GM21367 (cell line): ENCODE data around the gene NFE2L2.
"Not testable (repeated sequence)": the region's sequence is repeated elsewhere in the genome, so short reads cannot be mapped to it uniquely, and the experiment has no call there.

ENCODE experiments used
- ATAC-seq: cut with Tn5 transposase; IDR thresholded peaks from one replicate; pipeline ENCODE4 v1.9.1; 2021; ENCODE audit not compliant: unreplicated experiment

The NFE2L2 gene

DNA sequence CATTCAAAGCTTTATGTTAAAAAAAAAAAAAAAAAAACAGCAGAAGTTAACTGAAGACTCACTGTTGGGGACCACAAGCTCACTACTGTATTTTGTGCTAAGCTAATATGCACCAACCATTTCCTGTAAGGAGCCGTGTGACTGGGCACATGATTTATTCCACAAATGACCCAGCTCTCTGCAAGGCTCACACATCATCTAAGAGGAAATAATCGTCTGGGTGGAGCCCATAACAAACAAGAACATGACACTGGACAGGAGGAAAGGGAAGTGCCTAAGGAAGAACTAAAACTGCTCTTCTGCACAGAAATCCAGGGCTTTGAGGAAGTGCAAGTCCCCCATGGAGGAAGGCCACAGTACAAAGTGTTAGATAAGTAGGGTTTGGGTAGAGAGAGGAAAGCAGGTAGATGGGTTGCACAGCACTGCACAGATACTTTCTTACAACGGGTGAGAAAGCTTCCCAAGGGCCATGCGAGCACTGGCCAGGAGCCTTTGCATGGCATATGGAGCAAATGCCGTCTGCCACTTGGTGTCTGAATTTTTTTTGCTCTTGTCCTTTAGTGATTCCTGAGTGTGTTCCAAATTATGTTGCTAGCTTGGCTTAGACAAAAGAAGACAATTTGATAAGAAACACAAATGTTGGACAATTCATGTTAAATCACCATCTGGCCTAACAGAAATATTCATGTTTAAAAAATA is 24.4 kb downstream of the NFE2L2 start:
- ATAC-seq, result no peak

GRCh38 chr2:177239053-177239452 is 25.5 kb downstream of the NFE2L2 start:
- ATAC-seq, result no peak

GRCh38 chr2:177237932-177238331 is 26.6 kb downstream of the NFE2L2 start:
- no peak for ATAC-seq

GRCh38 chr2:177235855-177236437 is 28.6 kb downstream of the NFE2L2 start:
- no peak for ATAC-seq

DNA sequence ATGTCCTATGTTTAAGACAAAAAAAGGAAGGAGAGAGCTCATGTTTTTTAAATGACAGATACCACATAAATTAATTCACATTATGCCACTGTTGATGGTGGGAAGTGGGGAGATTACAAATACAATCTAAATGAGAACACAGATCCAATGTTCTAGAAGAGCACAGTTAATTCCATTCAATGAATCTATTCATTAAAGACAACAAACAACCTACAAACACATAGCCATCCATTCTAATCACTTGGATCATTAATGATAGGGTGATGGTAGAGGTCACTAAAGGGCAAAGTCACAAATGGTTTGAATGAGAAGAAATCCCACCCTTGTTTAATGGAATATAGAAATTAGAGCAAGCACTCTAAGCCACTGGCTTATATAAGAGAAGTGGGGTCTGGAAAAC is 30.3 kb downstream of the NFE2L2 start:
- ATAC-seq, result no peak

DNA sequence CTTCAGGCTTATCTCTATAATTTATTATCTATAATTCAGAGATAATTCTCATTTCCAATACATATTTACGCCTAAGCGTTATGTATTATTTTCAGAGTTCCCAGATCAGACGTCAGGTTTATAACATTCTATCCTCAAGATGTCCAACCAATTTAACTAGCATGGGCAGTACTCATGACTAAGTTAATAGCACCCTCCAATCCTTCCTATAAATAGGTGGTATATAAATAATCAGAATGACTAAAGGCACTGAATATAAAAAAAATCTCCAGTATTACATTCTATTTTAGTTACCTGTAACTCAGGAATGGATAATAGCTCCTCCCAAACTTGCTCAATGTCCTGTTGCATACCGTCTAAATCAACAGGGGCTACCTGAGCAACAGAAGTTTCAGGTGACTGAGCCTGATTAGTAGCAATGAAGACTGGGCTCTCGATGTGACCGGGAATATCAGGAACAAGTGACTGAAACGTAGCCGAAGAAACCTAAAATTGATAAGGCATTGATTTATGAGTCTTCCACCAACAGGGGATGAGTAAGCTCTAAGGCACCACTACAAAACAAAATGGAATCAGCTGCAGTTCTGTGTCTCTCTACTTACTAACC is 32.3 kb downstream of the NFE2L2 start:
- ATAC-seq, result no peak

GRCh38 chr2:177231270-177231669 is 33.3 kb downstream of the NFE2L2 start:
- ATAC-seq, result no peak

- no peak for ATAC-seq
Observed at GRCh38 chr2:177229442-177230242, 34.9 kb downstream of the NFE2L2 start.

- ATAC-seq, result no peak
Observed at GRCh38 chr2:177225965-177226360, 38.6 kb downstream of the NFE2L2 start.

- not testable (repeated sequence) for ATAC-seq
Observed at GRCh38 chr2:177223436-177223835, 41.1 kb downstream of the NFE2L2 start.

DNA sequence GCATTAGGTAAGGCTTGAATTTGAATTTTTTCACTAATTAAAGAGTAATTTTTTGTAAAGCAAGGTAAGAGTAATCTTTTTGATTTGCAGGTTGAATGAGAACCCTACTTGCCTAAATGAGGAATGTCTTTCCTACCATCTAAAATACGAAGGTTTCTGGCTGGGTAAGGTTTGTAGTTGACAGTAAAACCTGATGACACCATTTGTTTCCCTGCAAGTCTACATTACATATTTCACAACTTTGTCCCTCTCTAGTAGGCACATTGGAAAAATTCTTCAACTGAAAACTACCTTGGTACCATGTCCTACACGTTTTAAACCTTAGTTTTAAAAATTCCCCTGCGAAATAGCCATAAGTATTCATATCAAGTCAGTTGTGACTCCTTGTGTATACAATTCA is 42.6 kb downstream of the NFE2L2 start:
- ATAC-seq, result no peak

- no peak for ATAC-seq
Observed at GRCh38 chr2:177221534-177221933, 43.0 kb downstream of the NFE2L2 start.

- not testable (repeated sequence) for ATAC-seq
Observed at GRCh38 chr2:177219787-177220186, 44.7 kb downstream of the NFE2L2 start.

DNA sequence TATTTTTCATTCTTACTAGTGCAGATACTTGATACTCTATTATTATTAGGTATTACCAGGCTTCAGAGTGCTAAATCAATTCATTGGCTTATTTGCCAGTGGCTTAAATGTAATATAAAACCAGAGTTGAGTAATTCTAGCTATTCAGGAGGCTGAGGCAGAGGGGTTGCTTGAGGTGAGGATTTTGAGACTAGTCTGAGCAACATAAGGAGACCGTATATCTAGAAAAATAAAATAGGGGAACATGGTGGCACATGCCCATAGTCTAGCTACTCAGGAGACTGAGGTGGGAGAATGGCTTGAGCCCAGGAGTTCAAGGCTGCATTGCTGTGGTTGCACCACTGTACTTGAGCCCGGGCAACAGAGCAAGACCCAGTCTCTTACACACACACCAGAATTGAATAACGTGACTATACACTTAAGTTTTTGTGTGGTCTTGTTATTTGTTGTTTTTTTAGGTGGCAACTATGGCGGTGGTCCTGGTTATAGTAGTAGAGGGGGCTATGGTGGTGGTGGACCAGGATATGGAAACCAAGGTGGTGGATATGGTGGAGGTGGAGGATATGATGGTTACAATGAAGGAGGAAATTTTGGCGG is 47.2 kb downstream of the NFE2L2 start:
- no peak for ATAC-seq

DNA sequence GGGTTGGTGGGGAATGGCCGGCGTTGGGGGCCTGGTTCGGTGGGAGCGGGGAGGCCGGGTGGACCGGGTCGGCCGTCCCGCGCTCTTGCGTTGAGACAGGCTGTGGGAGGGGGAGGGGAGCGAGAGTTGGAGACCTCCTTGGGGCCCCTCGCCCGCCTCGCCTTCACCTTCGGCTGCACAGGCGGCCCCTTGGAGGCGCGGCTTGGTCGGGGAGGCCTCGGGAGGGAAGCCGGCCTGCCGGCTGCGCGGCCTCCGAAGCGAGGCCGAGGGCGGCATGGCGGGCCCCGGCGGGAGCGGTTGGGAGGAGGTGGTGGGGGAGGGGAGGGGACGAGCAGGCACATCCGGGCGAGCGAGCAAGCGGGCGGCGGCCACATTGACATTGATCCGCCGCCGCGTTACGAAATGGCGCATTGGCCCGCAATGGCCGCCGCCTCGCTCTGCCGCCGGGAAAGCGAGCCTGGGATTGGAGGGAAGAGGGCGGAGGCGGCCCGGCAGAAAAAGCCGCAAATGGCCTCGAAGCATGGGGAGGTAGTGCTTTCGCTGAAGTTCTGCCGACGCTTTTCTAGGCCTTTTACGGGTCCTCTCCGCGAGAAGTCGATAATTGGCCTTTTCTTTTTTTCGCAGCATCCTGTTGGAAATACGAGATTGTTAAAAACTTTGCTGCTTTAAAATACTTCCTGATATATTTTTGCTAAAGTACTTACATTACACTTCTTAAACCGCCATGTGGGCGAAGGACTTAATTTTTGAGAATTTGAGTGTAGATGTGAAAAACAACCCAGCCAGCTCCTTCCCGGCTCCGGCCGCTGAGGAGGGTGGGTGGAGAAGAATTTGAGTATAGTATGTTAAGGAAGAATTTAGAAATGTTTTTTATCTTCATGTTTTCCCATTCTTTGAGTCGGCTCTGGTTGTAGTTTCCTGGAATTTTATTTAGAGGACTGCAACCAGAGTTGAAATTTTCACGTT is 51.4 kb downstream of the NFE2L2 start:
- peak; percentile 37 for ATAC-seq

DNA sequence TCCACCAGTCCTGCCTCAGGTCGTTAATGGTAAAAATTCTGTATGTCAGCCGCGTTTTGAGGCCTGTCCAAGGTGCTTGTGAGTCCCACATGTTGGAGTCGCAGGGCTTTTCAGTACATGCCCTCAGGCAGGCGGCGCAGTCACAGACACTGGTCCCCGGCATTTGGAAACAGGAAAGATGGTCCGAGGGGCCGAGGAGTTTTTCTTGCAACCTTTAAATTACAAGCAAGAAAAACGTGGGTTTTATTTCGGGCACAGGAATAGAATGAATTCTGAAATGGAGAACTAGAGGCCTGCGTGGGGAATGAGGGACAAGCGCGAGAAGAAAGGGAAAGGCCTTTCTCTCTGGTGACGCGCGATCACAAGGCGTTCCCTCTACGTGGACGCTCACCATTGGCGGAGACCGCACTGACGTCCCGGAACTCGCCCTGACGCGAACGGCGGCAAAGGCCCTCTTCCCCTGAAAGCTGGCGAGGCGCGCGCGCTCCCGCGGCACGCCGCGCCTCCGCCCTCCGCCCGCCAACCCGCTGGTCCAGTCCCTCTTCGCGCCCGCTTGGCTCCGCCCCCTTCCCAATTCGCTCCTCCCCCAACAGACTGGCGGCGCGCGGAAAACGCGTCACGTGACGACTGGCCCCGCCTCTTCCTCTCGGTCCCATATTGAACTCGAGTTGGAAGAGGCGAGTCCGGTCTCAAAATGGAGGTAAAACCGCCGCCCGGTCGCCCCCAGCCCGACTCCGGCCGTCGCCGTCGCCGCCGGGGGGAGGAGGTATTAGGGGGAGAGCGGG is 52.2 kb downstream of the NFE2L2 start, which contains the start of gene HNRNPA3:
HNRNPA3 (plus strand) TSS at position 689 of the 785 bp plus-strand sequence; CDS start at position 695, 6 bp downstream.
- peak; percentile 80 for ATAC-seq

GRCh38 chr2:177211576-177212105 is 52.9 kb downstream of the NFE2L2 start:
- ATAC-seq, result no peak

GRCh38 chr2:177211169-177211568 is 53.4 kb downstream of the NFE2L2 start:
- ATAC-seq, result no peak

GRCh38 chr2:177207101-177207500 is 57.4 kb downstream of the NFE2L2 start:
- ATAC-seq, result peak; percentile 57
